HUES64 (cell line): ENCODE data around the gene POLD2. TPM values are rescaled to one million over a fixed set of nuclear protein-coding genes. Genes with fewer than 3 reads are reported as not detected.
"Not testable (repeated sequence)": the region's sequence is repeated elsewhere in the genome, so short reads cannot be mapped to it uniquely, and the experiment has no call there.

Source experiments
- H3K27ac ChIP-seq: 2 replicates; pipeline ENCODE4 v1.7.0; 2013; ENCODE audit warnings: low read depth, low read length, inconsistent platforms
- H3K27me3 ChIP-seq: 2 replicates; pipeline ENCODE4 v1.6.1; 2013; ENCODE audit warnings: mild to moderate bottlenecking, low read length; ENCODE audit not compliant: insufficient read depth
- H3K36me3 ChIP-seq: 2 replicates; pipeline ENCODE4 v1.6.1; 2013; ENCODE audit warnings: mild to moderate bottlenecking, low read length; ENCODE audit not compliant: insufficient read depth
- H3K4me1 ChIP-seq: 2 replicates; pipeline ENCODE4 v1.6.1; 2013; ENCODE audit warnings: mild to moderate bottlenecking, low read length, moderate library complexity; ENCODE audit not compliant: insufficient read depth
- H3K4me3 ChIP-seq: 2 replicates; pipeline ENCODE4 v1.5.1; 2013; ENCODE audit warnings: mild to moderate bottlenecking, low read length, moderate library complexity
- H3K9ac ChIP-seq: 2 replicates; pipeline ENCODE4 v1.6.1; 2013; ENCODE audit warnings: mild to moderate bottlenecking, low read depth, low read length
- H3K9me3 ChIP-seq: 2 replicates; pipeline ENCODE4 v1.6.1; 2013; ENCODE audit warnings: low read depth, low read length; ENCODE audit not compliant: insufficient read depth
- WGBS: fragments of 150-250, 120-280 bp; methylation state at CpG from one replicate; pipeline ENCODE4 v1.1.7; 2013; ENCODE audit warnings: missing lambda C conversion rate; 5-methylcytosine and 5-hydroxymethylcytosine counted together
- polyA plus RNA-seq, 2 experiments: library from polyadenylated mRNA; stranded (reverse); fragments of 50-300 nt; gene quantifications; one replicate each; pipeline ENCODE4 v1.2.3, GENCODE V29; 2013

The POLD2 gene
- polyA plus RNA-seq (2013, experiment 1 of 2), result 94.6 TPM
- polyA plus RNA-seq (2013, experiment 2 of 2), result 102 TPM

GRCh38 chr7:44123190-44124003, at the start of gene POLD2:
TSS of gene POLD2 (minus strand) at chr7:44123548. CDS start at chr7:44122053, 1,495 bp downstream.
- Histone ChIP-seq H3K9ac (peak within 1 kb of the TSS; percentile 89), H3K4me1 (peaks cover 6% of the 10 kb centered on the region; the same call in 1 of the 2 replicates), H3K27ac (peak within 1 kb of the TSS; percentile 74; the same call in 1 of the 2 replicates), H3K36me3 (peaks cover 35% of the 10 kb centered on the region), H3K27me3 (peaks cover 19% of the 10 kb centered on the region), H3K4me3 (peak within 1 kb of the TSS; percentile 90), H3K9me3 (peaks cover 7% of the 10 kb centered on the region; the same call in 1 of the 2 replicates)
- under 1% methylated on average over 86 of the region's 86 CpGs for WGBS

DNA sequence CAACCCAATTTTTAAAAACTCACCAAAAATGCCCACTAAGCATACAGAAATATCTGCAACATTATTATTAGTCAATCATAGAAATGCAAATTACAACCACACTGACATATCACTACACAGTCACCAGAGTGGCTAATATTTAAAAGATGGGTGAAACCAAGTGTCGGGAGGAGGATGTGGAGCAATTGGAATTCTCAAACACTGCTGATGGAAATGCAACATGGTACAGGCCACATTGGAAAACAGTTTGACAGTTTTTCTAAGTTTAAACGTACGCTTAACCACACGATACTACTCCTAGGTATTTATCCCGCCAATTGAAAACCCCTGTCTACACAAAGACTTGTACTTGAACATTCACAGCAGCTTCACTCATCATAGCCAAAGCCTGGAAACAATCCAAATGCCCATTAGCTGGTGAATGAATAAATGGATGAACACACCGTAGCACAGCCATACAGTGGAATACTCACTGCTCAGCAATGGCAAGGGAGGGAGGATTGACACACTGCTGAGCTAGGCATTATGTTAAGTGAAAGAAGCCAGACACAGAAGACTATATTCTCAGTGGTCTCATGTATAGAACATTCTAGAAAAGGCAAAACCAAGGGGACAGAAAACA, 49.6 kb upstream of the POLD2 start:
- 93% methylated on average over 6 of the region's 6 CpGs for WGBS
- H3K9ac ChIP-seq, result no peak overlapping the region
- no peak overlapping the region for H3K27ac ChIP-seq
- H3K4me1 ChIP-seq, result peaks cover 11% of the 10 kb centered on the region; the same call in 1 of the 2 replicates
- H3K4me3 ChIP-seq, result no peak overlapping the region
- H3K36me3 ChIP-seq, result no peaks in the 10 kb centered on the region
- no peaks in the 10 kb centered on the region for H3K9me3 ChIP-seq
- H3K27me3 ChIP-seq, result no peaks in the 10 kb centered on the region

DNA sequence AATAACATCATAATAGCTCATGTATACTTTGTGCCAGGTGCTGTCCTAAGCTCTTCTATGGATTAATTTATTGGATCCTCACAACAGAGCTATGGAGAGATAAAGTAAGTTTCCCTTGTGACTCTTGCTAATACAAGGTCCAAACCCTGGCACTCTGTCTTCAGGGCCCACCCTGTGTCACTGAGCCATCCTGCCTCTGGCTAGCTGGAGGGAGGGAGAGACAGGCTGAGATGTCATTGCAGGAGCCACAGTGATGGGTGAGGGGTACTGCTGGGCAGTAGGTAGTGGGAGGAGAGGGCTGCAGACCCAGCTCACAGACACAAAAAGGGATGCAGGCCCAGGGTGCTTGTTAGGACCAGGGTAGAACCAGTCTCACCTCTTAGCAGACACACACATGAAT, 49.0 kb upstream of the POLD2 start:
- Histone ChIP-seq H3K9me3 (no peaks in the 10 kb centered on the region), H3K4me3 (no peak overlapping the region), H3K27ac (no peak overlapping the region), H3K9ac (no peak overlapping the region), H3K27me3 (no peaks in the 10 kb centered on the region), H3K36me3 (no peaks in the 10 kb centered on the region), H3K4me1 (peaks cover 6% of the 10 kb centered on the region; the same call in 1 of the 2 replicates)

- H3K4me3 ChIP-seq, H3K27me3 ChIP-seq, H3K4me1 ChIP-seq, H3K36me3 ChIP-seq, H3K27ac ChIP-seq, H3K9ac ChIP-seq, H3K9me3 ChIP-seq: not testable (repeated sequence)
- WGBS, result 92% methylated on average over 9 of the region's 9 CpGs
These were observed 48.6 kb upstream of the POLD2 start for GRCh38 chr7:44171901-44172300.

GRCh38 chr7:44167920-44168319, 44.6 kb upstream of the POLD2 start:
- Histone ChIP-seq H3K4me3 (no peak overlapping the region), H3K36me3 (no peaks in the 10 kb centered on the region), H3K27ac (no peak overlapping the region), H3K9ac (no peak overlapping the region), H3K27me3 (no peaks in the 10 kb centered on the region), H3K9me3 (peaks cover 2% of the 10 kb centered on the region; the same call in 1 of the 2 replicates), H3K4me1 (peaks cover 9% of the 10 kb centered on the region; the same call in 1 of the 2 replicates)

- 75% methylated on average over 1 of the region's 1 CpG for WGBS
- no peaks in the 10 kb centered on the region for H3K36me3 ChIP-seq
- no peak overlapping the region for H3K4me3 ChIP-seq
- no peak overlapping the region for H3K9ac ChIP-seq
- no peaks in the 10 kb centered on the region for H3K27me3 ChIP-seq
- peaks cover 9% of the 10 kb centered on the region; the same call in 1 of the 2 replicates for H3K4me1 ChIP-seq
- peaks cover 2% of the 10 kb centered on the region; the same call in 1 of the 2 replicates for H3K9me3 ChIP-seq
- H3K27ac ChIP-seq, result no peak overlapping the region
These were observed 40.2 kb upstream of the POLD2 start for GRCh38 chr7:44163591-44163990.

GRCh38 chr7:44162785-44163395, 39.5 kb upstream of the POLD2 start:
- no peak overlapping the region for H3K4me3 ChIP-seq
- peaks cover 2% of the 10 kb centered on the region; the same call in 1 of the 2 replicates for H3K9me3 ChIP-seq
- H3K9ac ChIP-seq, result no peak overlapping the region
- no peaks in the 10 kb centered on the region for H3K36me3 ChIP-seq
- no peaks in the 10 kb centered on the region for H3K27me3 ChIP-seq
- peaks cover 9% of the 10 kb centered on the region; the same call in 1 of the 2 replicates for H3K4me1 ChIP-seq
- WGBS, result 84% methylated on average over 1 of the region's 1 CpG
- no peak overlapping the region for H3K27ac ChIP-seq

- WGBS, result 87% methylated on average over 4 of the region's 4 CpGs
- peaks cover 9% of the 10 kb centered on the region; the same call in 1 of the 2 replicates for H3K4me1 ChIP-seq
- H3K36me3 ChIP-seq, result no peaks in the 10 kb centered on the region
- no peaks in the 10 kb centered on the region for H3K27me3 ChIP-seq
- H3K4me3 ChIP-seq, result no peak overlapping the region
- peaks cover 2% of the 10 kb centered on the region; the same call in 1 of the 2 replicates for H3K9me3 ChIP-seq
- H3K27ac ChIP-seq, result no peak overlapping the region
- H3K9ac ChIP-seq, result no peak overlapping the region
These were observed 38.8 kb upstream of the POLD2 start for GRCh38 chr7:44162179-44162578.

GRCh38 chr7:44161371-44161770, 38.0 kb upstream of the POLD2 start:
- WGBS, result 93% methylated on average over 2 of the region's 2 CpGs
- no peaks in the 10 kb centered on the region for H3K36me3 ChIP-seq
- no peaks in the 10 kb centered on the region for H3K27me3 ChIP-seq

DNA sequence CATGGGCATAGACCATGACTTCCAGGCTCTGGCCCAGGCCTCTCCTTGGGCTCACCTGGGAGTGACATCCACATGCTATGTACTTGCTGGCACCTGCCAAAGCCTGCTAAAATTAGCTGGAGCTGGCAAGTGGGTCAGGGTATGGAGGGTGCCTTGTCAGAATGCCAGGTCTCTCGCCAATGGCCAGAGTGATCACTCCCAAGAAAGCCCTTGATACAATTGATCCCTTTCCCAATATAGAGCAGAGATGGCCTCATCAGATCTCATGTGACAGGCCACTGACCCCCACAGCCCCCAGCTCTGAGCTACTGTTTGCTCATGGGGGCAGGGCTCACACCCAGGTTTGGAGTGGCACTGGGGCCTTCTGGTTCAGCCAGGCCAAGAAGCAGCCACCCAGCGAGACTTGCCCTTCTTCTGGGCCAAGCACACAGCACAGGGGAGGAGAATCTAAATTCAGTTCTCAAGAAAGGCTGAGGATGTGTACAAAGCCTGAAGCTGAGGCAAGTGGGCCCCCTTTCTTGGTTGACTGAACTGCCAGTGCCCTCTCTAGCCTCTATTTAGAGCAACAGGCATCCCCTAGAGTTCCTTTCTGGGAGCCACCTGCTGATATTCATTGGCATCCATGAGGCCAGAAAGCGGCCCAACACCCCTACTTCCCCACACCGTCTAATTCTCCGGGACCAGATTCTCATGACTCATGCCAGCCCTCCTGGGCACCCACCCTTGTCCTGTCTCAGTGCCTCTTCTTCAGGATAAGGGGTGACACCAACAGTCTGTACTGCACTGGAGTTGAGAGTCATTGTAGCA, 36.7 kb upstream of the POLD2 start:
- Histone ChIP-seq H3K27me3 (no peaks in the 10 kb centered on the region), H3K36me3 (no peaks in the 10 kb centered on the region), H3K4me1 (peaks cover 9% of the 10 kb centered on the region; the same call in 1 of the 2 replicates), H3K27ac (no peak overlapping the region), H3K9me3 (no peaks in the 10 kb centered on the region), H3K9ac (no peak overlapping the region), H3K4me3 (no peak overlapping the region)
- 95% methylated on average over 5 of the region's 5 CpGs for WGBS

More at GRCh38 chr7:44161371-44161770, 38.0 kb upstream of the POLD2 start:
- H3K4me1 ChIP-seq, result peaks cover 9% of the 10 kb centered on the region; the same call in 1 of the 2 replicates
- peaks cover 2% of the 10 kb centered on the region; the same call in 1 of the 2 replicates for H3K9me3 ChIP-seq
- no peak overlapping the region for H3K4me3 ChIP-seq
- H3K9ac ChIP-seq, result no peak overlapping the region
- no peak overlapping the region for H3K27ac ChIP-seq
